IMR-90 (cell line): Measurements from ENCODE around the gene NOS2. TPM values are rescaled to one million over a fixed set of nuclear protein-coding genes. Genes with fewer than 3 reads are reported as not detected.

Experiments
- ATAC-seq: fragments of 200-7000 bp; cut with Tn5 transposase; 2 replicates; pipeline ENCODE4 v1.9.1; 2020; ENCODE audit warnings: low read depth, mild to moderate bottlenecking, moderate library complexity
- BruUV-seq: library from RNA; stranded (reverse); fragments of 400-500 nt; replicated peaks from 2 replicates; lab custom pipeline; 2021; lab: Mats Ljungman, UMichigan
- CTCF ChIA-PET: fragments of 300-600 bp; formaldehyde crosslinking; extraction: SDS; loops from one replicate; lab custom pipeline; 2021; ENCODE audit warnings: antibody characterized with exemption; lab: Yijun Ruan, JAX
- POLR2A ChIA-PET: fragments of 300-600 bp; sonication (Branson Sonifier 250); formaldehyde crosslinking; loops from one replicate; lab custom pipeline; 2022; ENCODE audit warnings: antibody characterized with exemption; ENCODE audit not compliant: unreplicated experiment; lab: Charles Lee
- DNase-seq: peaks from one replicate; pipeline ENCODE4 v3.0.0; 2013
- H2AFZ ChIP-seq: replicated peaks from 2 replicates; pipeline ENCODE3; 2013; ENCODE audit warnings: low read length, mild to moderate bottlenecking; ENCODE audit not compliant: poor library complexity
- H2AK5ac ChIP-seq: 2 replicates; pipeline ENCODE4 v1.6.1; 2013; ENCODE audit warnings: low read depth, low read length, inconsistent platforms
- H2AK9ac ChIP-seq: replicated peaks from 2 replicates; pipeline ENCODE3; 2013; ENCODE audit warnings: mild to moderate bottlenecking, low read depth, low read length, moderate library complexity; ENCODE audit not compliant: poor library complexity
- H2BK120ac ChIP-seq: 2 replicates; pipeline ENCODE4 v1.6.1; 2013; ENCODE audit warnings: low read depth, low read length, inconsistent platforms
- H2BK15ac ChIP-seq: 3 replicates; pipeline ENCODE4 v1.6.1; 2013; ENCODE audit warnings: low read depth, low read length, inconsistent platforms
- H2BK20ac ChIP-seq: 2 replicates; pipeline ENCODE4 v1.6.1; 2013; ENCODE audit warnings: low read depth, mild to moderate bottlenecking, inconsistent platforms, low read length, moderate library complexity
- H2BK5ac ChIP-seq: 2 replicates; pipeline ENCODE4 v1.6.1; 2013; ENCODE audit warnings: mild to moderate bottlenecking, low read depth, low read length, inconsistent platforms; ENCODE audit not compliant: poor library complexity, severe bottlenecking
- H3K14ac ChIP-seq: replicated peaks from 2 replicates; pipeline ENCODE4 v1.6.1; 2013; ENCODE audit warnings: low read depth, low read length, inconsistent platforms
- H3K18ac ChIP-seq: 2 replicates; pipeline ENCODE4 v1.6.1; 2013; ENCODE audit warnings: low read depth, low read length, control low read depth
- H3K23ac ChIP-seq: 2 replicates; pipeline ENCODE4 v1.6.1; 2013; ENCODE audit warnings: low read depth, low read length, inconsistent platforms
- H3K27ac ChIP-seq: 2 replicates; pipeline ENCODE4 v1.5.1; 2013; ENCODE audit warnings: mild to moderate bottlenecking, control low read depth, low read length; ENCODE audit not compliant: insufficient read depth
- H3K27me3 ChIP-seq: 2 replicates; pipeline ENCODE4 v1.6.1; 2013; ENCODE audit warnings: low read length; ENCODE audit not compliant: control insufficient read depth, insufficient read depth
- H3K36me3 ChIP-seq: 2 replicates; pipeline ENCODE4 v1.6.1; 2013; ENCODE audit warnings: low read length, mixed read lengths; ENCODE audit not compliant: control insufficient read depth, insufficient read depth
- H3K4ac ChIP-seq: 2 replicates; pipeline ENCODE4 v1.6.1; 2013; ENCODE audit warnings: low read depth, low read length, inconsistent platforms
- H3K4me1 ChIP-seq: 2 replicates; pipeline ENCODE4 v1.6.1; 2013; ENCODE audit warnings: low read length, mixed read lengths; ENCODE audit not compliant: control insufficient read depth, insufficient read depth
- H3K4me2 ChIP-seq: 2 replicates; pipeline ENCODE4 v1.6.1; 2013; ENCODE audit warnings: low read depth, mild to moderate bottlenecking, control low read depth, low read length, moderate library complexity
- H3K4me3 ChIP-seq: 2 replicates; pipeline ENCODE4 v1.5.1; 2013; ENCODE audit warnings: low read depth, mild to moderate bottlenecking, control low read depth, low read length, moderate library complexity; ENCODE audit not compliant: insufficient read depth
- H3K56ac ChIP-seq: 2 replicates; pipeline ENCODE4 v1.6.1; 2013; ENCODE audit warnings: low read length, inconsistent platforms; ENCODE audit not compliant: insufficient read depth; ENCODE audit errors: extremely low read depth
- H3K79me1 ChIP-seq, 2 experiments: 2 replicates each; pipeline ENCODE4 v1.6.1; 2013; ENCODE audit warnings: low read length in 2 of 2, inconsistent platforms in 1 of 2, low read depth in 1 of 2
- H3K9ac ChIP-seq: 2 replicates; pipeline ENCODE4 v1.6.1; 2013; ENCODE audit warnings: low read depth, low read length, control low read depth
- H3K9me1 ChIP-seq: 2 replicates; pipeline ENCODE4 v1.6.1; 2013; ENCODE audit warnings: low read length, inconsistent platforms; ENCODE audit not compliant: insufficient read depth
- H3K9me3 ChIP-seq: 2 replicates; pipeline ENCODE4 v1.6.1; 2013; ENCODE audit warnings: low read length; ENCODE audit not compliant: control insufficient read depth, insufficient read depth
- H4K20me1 ChIP-seq: 2 replicates; pipeline ENCODE4 v1.6.1; 2013; ENCODE audit warnings: low read length, inconsistent platforms; ENCODE audit not compliant: insufficient read depth
- H4K5ac ChIP-seq: 2 replicates; pipeline ENCODE4 v1.6.1; 2013; ENCODE audit warnings: mild to moderate bottlenecking, low read depth, low read length, control low read depth
- H4K8ac ChIP-seq, 2 experiments: 2 replicates each; pipeline ENCODE4 v1.6.1; 2013; ENCODE audit warnings: low read depth in 2 of 2, low read length in 2 of 2, control low read depth in 1 of 2, inconsistent platforms in 1 of 2
- H4K91ac ChIP-seq: 2 replicates; pipeline ENCODE4 v1.6.1; 2013; ENCODE audit warnings: low read depth, low read length, inconsistent platforms; ENCODE audit not compliant: insufficient read depth
- CEBPB ChIP-seq: IDR thresholded peaks from 2 replicates; pipeline ENCODE4 v1.6.1; 2012; ENCODE audit warnings: low read depth, low read length, improper control_type of control experiment
- CHD1 ChIP-seq: IDR thresholded peaks from 2 replicates; pipeline ENCODE4 v1.6.1; 2012; ENCODE audit warnings: low read depth, low read length, improper control_type of control experiment
- FOS ChIP-seq: fragments of 150-350 bp; IDR thresholded peaks from 2 replicates; pipeline ENCODE4 v1.6.1; 2016; ENCODE audit warnings: low read depth, low read length
- MAFK ChIP-seq: IDR thresholded peaks from 2 replicates; pipeline ENCODE4 v1.6.1; 2012; ENCODE audit warnings: low read depth, low read length, improper control_type of control experiment
- MAZ ChIP-seq: IDR thresholded peaks from 2 replicates; pipeline ENCODE4 v1.6.1; 2012; ENCODE audit warnings: low read depth, mild to moderate bottlenecking, low read length, improper control_type of control experiment, moderate library complexity, borderline replicate concordance
- MXI1 ChIP-seq: IDR thresholded peaks from 2 replicates; pipeline ENCODE4 v1.6.1; 2012; ENCODE audit warnings: low read depth, mild to moderate bottlenecking, low read length, moderate library complexity, borderline replicate concordance
- NFE2L2 ChIP-seq: fragments of 150-350 bp; IDR thresholded peaks from 2 replicates; pipeline ENCODE4 v1.6.1; 2016; ENCODE audit warnings: low read depth, mild to moderate bottlenecking, low read length
- POLR2A ChIP-seq: IDR thresholded peaks from 2 replicates; pipeline ENCODE4 v1.6.1; 2012; ENCODE audit warnings: mild to moderate bottlenecking, low read depth, low read length
- RAD21 ChIP-seq: IDR thresholded peaks from 2 replicates; pipeline ENCODE4 v1.6.1; 2012; ENCODE audit warnings: low read length, improper control_type of control experiment
- WGBS, 2 experiments: methylation state at CpG; one replicate each; pipeline versions ENCODE4 v1.1.5 to v1.1.7; 2013; ENCODE audit warnings: missing lambda C conversion rate in 2 of 2; ENCODE audit not compliant: insufficient read length in 1 of 2; ENCODE audit errors: extremely low coverage in 2 of 2; 5-methylcytosine and 5-hydroxymethylcytosine counted together
- dilution Hi-C: fragments of 300-500 bp; cut with HindIII; formaldehyde crosslinking; loops from one replicate; pipeline ENCODE4 v1.14.3; 2018; ENCODE audit warnings: low sequenced_read_pairs; ENCODE audit not compliant: unreplicated experiment
- in situ Hi-C: fragments of 300-500 bp; cut with MboI; formaldehyde crosslinking; loops from 3 replicates; pipeline ENCODE4 v1.14.3; 2019; ENCODE audit warnings: low sequenced_read_pairs, inconsistent platforms, mixed read lengths
- intact Hi-C: fragments of 100-400 bp; cut with micrococcal nuclease; formaldehyde crosslinking; loops from 2 replicates; pipeline ENCODE4 v1.10.0; 2022
- polyA plus RNA-seq, 3 experiments: library from polyadenylated mRNA; depleted of rRNA; stranded (reverse); fragments of >200 nt; gene quantifications; 2 replicates each; pipeline ENCODE4 v1.2.3, GENCODE V29; 2012; ENCODE audit warnings: low replicate concordance in 1 of 3
- total RNA-seq: library from RNA; depleted of rRNA; stranded (reverse); fragments of >200 nt; gene quantifications from 2 replicates; pipeline ENCODE4 v1.2.3, GENCODE V29; 2012
- TF ChIP-seq, protein P1 (sequence below): fragments of 150-350 bp; IDR thresholded peaks from 2 replicates; pipeline ENCODE4 v1.6.1; 2016; ENCODE audit warnings: low read depth, mild to moderate bottlenecking, low read length, moderate library complexity, borderline replicate concordance
- TF ChIP-seq, protein P2 (sequence below): fragments of 150-350 bp; IDR thresholded peaks from 2 replicates; pipeline ENCODE4 v1.6.1; 2017; ENCODE audit warnings: mild to moderate bottlenecking, antibody characterized with exemption, low read length, low read depth

NOS2 gene
- total and polyA plus RNA-seq, 2 of the 4 experiments (the other 2 are of a cell fraction) = under 0.01 TPM; not detected in 1

DNA sequence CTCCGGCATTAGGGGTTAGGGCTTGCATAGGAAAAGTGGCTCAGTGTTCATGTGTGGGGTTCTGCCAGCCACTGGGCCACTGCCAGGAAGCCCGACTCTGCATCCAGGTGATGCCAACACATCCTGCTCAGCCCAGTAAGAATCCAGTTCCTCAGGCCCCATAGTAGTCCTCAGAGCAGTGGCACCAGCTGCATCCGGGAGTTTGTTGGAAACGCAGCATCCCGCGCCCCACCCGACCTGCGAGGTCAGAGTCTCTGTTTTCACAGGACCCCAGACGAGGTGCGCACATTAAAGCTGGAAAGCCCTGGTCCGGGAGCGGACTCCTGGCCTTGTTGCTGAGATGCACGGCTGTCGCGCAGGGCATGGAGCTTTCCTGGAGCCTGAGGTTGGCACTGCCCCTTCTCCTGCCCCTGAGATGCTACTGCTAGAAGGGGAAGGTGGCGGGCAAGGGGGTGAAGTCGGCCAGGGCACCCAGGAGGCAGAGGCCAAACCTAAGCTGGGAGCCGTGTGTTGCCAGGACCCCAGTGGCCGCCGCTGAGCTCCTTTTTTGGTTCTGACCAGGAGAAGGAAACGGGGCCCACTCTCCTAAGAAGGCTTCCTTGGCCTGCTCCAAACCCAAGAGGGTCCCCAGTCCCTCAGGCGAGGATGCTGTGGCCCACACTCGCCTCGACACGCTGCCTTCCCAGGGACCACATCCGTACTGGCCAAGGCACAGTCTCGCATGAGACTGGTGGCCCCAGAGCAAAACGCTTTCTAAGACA, 44.4 kb downstream of the NOS2 start:
- no peak overlapping the region for H3K56ac ChIP-seq
- no peak overlapping the region for H3K27ac ChIP-seq
- H3K9me3 ChIP-seq = no peaks in the 10 kb centered on the region
- no peak overlapping the region for H2BK20ac ChIP-seq
- no peaks in the 10 kb centered on the region for H3K4me1 ChIP-seq
- H2AFZ ChIP-seq = no peak overlapping the region
- intact Hi-C loops (loop anchor here (1.0 kb wide), 1 partner anchor 102 kb away; no protein-coding TSS in a partner anchor), in situ Hi-C loops (loop anchor here (25.0 kb wide), 1 partner anchor 519 kb away; no protein-coding TSS in a partner anchor), dilution Hi-C loops (no loop called here)
- no peak overlapping the region for H3K4me2 ChIP-seq
- H3K18ac ChIP-seq = no peak overlapping the region
- no peak overlapping the region for H2AK5ac ChIP-seq
- DNase-seq (no peak), ATAC-seq (no peak)
- WGBS, 2 experiments = 80% methylated on average over 15 of the region's 28 CpGs; no CpG with 5 or more reads in 1 of the 2 experiments
- no peak overlapping the region for H2BK120ac ChIP-seq
- CTCF ChIA-PET = interaction anchor here (0.6 to 1.4 kb wide), 2 partner anchors 101 to 124 kb away, joined by 3 to 10 read pairs; no protein-coding TSS in a partner anchor
- no peak overlapping the region for H4K8ac ChIP-seq
- TF ChIP-seq, protein P1, sequence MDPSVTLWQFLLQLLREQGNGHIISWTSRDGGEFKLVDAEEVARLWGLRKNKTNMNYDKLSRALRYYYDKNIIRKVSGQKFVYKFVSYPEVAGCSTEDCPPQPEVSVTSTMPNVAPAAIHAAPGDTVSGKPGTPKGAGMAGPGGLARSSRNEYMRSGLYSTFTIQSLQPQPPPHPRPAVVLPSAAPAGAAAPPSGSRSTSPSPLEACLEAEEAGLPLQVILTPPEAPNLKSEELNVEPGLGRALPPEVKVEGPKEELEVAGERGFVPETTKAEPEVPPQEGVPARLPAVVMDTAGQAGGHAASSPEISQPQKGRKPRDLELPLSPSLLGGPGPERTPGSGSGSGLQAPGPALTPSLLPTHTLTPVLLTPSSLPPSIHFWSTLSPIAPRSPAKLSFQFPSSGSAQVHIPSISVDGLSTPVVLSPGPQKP = no peak
- TF ChIP-seq MAZ (no peak), NFE2L2 (no peak), POLR2A (no peak), MXI1 (no peak), FOS (no peak), CEBPB (no peak), RAD21 (no peak), CHD1 (no peak), MAFK (no peak)
- TF ChIP-seq, protein P2, sequence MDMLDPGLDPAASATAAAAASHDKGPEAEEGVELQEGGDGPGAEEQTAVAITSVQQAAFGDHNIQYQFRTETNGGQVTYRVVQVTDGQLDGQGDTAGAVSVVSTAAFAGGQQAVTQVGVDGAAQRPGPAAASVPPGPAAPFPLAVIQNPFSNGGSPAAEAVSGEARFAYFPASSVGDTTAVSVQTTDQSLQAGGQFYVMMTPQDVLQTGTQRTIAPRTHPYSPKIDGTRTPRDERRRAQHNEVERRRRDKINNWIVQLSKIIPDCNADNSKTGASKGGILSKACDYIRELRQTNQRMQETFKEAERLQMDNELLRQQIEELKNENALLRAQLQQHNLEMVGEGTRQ = no peak
- H3K4ac ChIP-seq = no peak overlapping the region
- H4K20me1 ChIP-seq = no peaks in the 10 kb centered on the region; the same call in 1 of the 2 replicates
- no peak overlapping the region for H3K9ac ChIP-seq
- H2BK5ac ChIP-seq = no peak overlapping the region
- no peak overlapping the region for H3K14ac ChIP-seq
- no peak overlapping the region for H3K23ac ChIP-seq
- no peaks in the 10 kb centered on the region for H3K36me3 ChIP-seq
- no peak overlapping the region for H4K5ac ChIP-seq
- POLR2A ChIA-PET = no interaction called here
- no peak overlapping the region for H4K91ac ChIP-seq
- no peaks in the 10 kb centered on the region for H3K9me1 ChIP-seq
- H2AK9ac ChIP-seq = no peak overlapping the region
- no peaks in the 10 kb centered on the region; the same call in 1 of the 2 replicates for H3K27me3 ChIP-seq
- no peak overlapping the region for H2BK15ac ChIP-seq
- BruUV-seq = no TSS peak
- no peaks in the 10 kb centered on the region for H3K79me1 ChIP-seq
- no peak overlapping the region for H3K4me3 ChIP-seq
